Measurements from ENCODE around the gene MLPH. TPM values are rescaled to one million over a fixed set of nuclear protein-coding genes. Genes with fewer than 3 reads are reported as not detected.

MLPH gene
- total RNA-seq, 4 donors from 2014 or later, result 13.3 to 37.9 (median 19.9) TPM

GRCh38 chr2:237551071-237551574 is 64.1 kb downstream of the MLPH start:
- no peak for TF ChIP-seq CTCF (IDR thresholded peaks at IDR 0.05)
- no peak overlapping the region for H3K4me3 ChIP-seq (ENCODE audit: low read depth, poor library complexity, severe bottlenecking)
- WGBS, 2 donors, result 94 to 95% methylated on average over 11 to 16 of the region's 16 CpGs
- intact Hi-C loops (cut with DNase I; ENCODE audit: low total_unique reads), result no loop called here
- no peak for DNase-seq (ENCODE audit: low spot score in 2 of 2)

GRCh38 chr2:237552908-237553307 is 65.9 kb downstream of the MLPH start:
- TF ChIP-seq CTCF (IDR thresholded peaks at IDR 0.05) (no peak), POLR2A (IDR thresholded peaks at IDR 0.05) (no peak)
- intact Hi-C loops (cut with DNase I; ENCODE audit: low total_unique reads), result no loop called here
- no peak for DNase-seq (ENCODE audit: low spot score in 2 of 2)
- no peak overlapping the region for H3K4me3 ChIP-seq (ENCODE audit: low read depth, poor library complexity, severe bottlenecking)
- WGBS, 2 donors, result 82 to 97% methylated on average over 6 of the region's 6 CpGs

- no peak for DNase-seq (ENCODE audit: low spot score in 2 of 2)
- H3K4me3 ChIP-seq (ENCODE audit: low read depth, poor library complexity, severe bottlenecking), result no peak overlapping the region
- TF ChIP-seq CTCF (IDR thresholded peaks at IDR 0.05) (no peak), POLR2A (IDR thresholded peaks at IDR 0.05) (no peak)
- 75 to 89% methylated on average over 7 of the region's 7 CpGs for WGBS, 2 donors
- intact Hi-C loops (cut with DNase I; ENCODE audit: low total_unique reads), result no loop called here
Observed at GRCh38 chr2:237553948-237554347, 66.9 kb downstream of the MLPH start.

- intact Hi-C loops (cut with DNase I; ENCODE audit: low total_unique reads), result no loop called here
- H3K4me3 ChIP-seq (ENCODE audit: low read depth, poor library complexity, severe bottlenecking), result no peak overlapping the region
- DNase-seq (ENCODE audit: low spot score in 2 of 2), result no peak
- WGBS, 2 donors, result 96 to 100% methylated on average over 1 of the region's 1 CpG
- no peak for TF ChIP-seq CTCF (IDR thresholded peaks at IDR 0.05)
Observed at GRCh38 chr2:237555560-237555959, 68.5 kb downstream of the MLPH start.

GRCh38 chr2:237556773-237557632 is 70.0 kb downstream of the MLPH start:
- H3K4me3 ChIP-seq (ENCODE audit: low read depth, poor library complexity, severe bottlenecking), result no peak overlapping the region
- TF ChIP-seq POLR2A (IDR thresholded peaks at IDR 0.05) (no peak), CTCF (IDR thresholded peaks at IDR 0.05) (no peak)
- intact Hi-C loops (cut with DNase I; ENCODE audit: low total_unique reads), result no loop called here
- 64 to 69% methylated on average over 11 of the region's 11 CpGs for WGBS, 2 donors
- no peak for DNase-seq (ENCODE audit: low spot score in 2 of 2)

All from lower leg skin (tissue), 4 donors.